ENCODE data around the gene MATCAP1. TPM values are rescaled to one million over a fixed set of nuclear protein-coding genes. Genes with fewer than 3 reads are reported as not detected.

Gene MATCAP1
- total RNA-seq, 6 experiments from 2014 or later = 3.5 to 13.8 (median 9.3) TPM

DNA sequence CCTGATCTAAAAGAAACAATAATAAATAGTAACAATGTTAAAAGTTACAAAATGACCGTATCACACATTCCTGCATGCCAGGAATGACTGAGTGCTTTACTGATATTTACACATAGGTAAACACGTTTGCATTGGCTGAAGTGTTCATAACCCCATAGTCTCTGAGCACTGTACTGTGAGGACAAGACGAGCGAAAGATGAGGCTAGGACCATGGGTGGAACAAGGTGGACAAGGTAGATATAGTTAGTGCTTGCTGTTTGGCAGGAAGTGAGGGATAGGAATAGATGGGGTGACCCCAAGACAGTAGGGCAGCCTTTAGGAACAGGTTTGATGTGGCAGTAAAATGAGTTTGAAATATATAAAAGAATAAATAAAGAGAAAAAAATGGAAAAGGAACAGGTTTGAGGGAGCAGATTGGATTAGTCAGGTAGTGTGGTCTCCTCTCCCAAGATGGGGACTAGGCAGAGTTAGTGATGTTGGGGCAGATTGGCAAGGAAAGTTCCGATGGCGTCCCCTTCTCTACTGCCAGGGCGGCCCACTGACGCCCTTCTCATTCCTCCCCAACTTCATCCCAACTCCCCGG is 7.7 kb upstream of the MATCAP1 start:
- DNase-seq = no peak
- Histone ChIP-seq H3K4me1 (peaks cover 0 to 24% (median 6%) of the 10 kb centered on the region in 4 donors), H3K27me3 (no peaks in the 10 kb centered on the region), H3K9me3 (no peaks in the 10 kb centered on the region), H3K36me3 (peaks cover 0 to 25% (median 16%) of the 10 kb centered on the region in 4 donors), H3K27ac (no peak overlapping the region), H3K4me3 (peak overlapping the region in 2 of 3 donors; percentile 100)
- intact Hi-C loops (cut with DNase I) = no loop called here
- ATAC-seq = no peak
- 15% methylated on average over 9 of the region's 9 CpGs for WGBS (ENCODE audit: insufficient coverage, low coverage, low lambda C conversion rate, missing lambda C conversion rate)
- no peak for TF ChIP-seq POLR2A (IDR thresholded peaks at IDR 0.05)
- TF ChIP-seq, protein P1, sequence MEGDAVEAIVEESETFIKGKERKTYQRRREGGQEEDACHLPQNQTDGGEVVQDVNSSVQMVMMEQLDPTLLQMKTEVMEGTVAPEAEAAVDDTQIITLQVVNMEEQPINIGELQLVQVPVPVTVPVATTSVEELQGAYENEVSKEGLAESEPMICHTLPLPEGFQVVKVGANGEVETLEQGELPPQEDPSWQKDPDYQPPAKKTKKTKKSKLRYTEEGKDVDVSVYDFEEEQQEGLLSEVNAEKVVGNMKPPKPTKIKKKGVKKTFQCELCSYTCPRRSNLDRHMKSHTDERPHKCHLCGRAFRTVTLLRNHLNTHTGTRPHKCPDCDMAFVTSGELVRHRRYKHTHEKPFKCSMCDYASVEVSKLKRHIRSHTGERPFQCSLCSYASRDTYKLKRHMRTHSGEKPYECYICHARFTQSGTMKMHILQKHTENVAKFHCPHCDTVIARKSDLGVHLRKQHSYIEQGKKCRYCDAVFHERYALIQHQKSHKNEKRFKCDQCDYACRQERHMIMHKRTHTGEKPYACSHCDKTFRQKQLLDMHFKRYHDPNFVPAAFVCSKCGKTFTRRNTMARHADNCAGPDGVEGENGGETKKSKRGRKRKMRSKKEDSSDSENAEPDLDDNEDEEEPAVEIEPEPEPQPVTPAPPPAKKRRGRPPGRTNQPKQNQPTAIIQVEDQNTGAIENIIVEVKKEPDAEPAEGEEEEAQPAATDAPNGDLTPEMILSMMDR (IDR thresholded peaks at IDR 0.05) = no peak

DNA sequence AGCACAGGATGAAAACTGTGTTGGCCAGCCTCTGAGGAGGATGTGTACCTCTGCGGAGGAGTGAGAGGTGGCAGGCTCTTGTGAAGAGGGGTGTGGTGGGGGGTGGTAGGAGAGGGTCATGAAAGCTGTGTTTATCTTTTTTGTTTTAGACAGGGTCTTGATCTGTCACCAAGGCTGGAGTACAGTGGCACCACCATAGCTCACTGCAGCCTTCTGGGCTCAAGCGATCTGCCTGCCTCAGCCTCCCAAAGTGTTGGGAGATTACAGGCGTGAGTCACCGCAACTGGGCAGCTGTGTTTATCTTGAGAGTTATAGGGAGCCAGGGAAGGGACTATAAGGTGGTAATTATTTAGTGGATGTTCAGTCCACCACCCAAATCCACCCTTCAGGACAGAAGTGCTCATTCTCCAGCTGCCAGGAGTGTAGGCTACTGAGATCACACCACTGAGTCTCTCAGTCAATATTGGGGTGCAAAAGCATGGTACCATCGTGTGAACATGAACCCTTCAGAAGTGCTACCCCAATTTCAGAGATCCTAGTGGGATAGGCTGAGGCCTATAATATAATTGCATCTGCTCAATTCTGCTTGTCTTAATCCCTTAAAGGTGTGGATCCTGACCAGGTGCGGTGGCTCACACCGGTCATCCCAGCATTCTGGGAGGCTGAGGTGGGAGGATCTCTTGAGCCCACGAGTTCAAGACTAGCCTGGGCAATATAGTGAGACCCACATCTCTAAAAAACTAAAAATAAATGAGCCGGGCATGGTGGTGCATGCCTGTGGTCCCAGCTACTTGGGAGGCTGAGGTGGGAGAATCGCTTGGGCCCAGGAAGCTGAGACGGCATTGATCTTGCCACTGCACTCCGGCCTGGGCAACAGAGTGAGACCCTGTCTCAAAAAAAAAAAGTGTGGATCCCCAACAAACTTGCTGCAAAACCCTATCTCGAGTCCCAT is 7.0 kb upstream of the MATCAP1 start:
- DNase-seq = no peak
- peaks cover 0 to 25% (median 7%) of the 10 kb centered on the region in 4 donors for H3K4me1 ChIP-seq
- H3K27ac ChIP-seq = no peak overlapping the region
- 70% methylated on average over 8 of the region's 13 CpGs for WGBS (ENCODE audit: insufficient coverage, low coverage, low lambda C conversion rate, missing lambda C conversion rate)
- no peaks in the 10 kb centered on the region for H3K9me3 ChIP-seq
- H3K4me3 ChIP-seq = no peak overlapping the region
- ATAC-seq = no peak
- peaks cover 0 to 17% (median 11%) of the 10 kb centered on the region in 4 donors for H3K36me3 ChIP-seq
- H3K27me3 ChIP-seq = no peaks in the 10 kb centered on the region
- intact Hi-C loops (cut with DNase I) = no loop called here
- TF ChIP-seq, protein P1 (IDR thresholded peaks at IDR 0.05) = no peak
- no peak for TF ChIP-seq POLR2A (IDR thresholded peaks at IDR 0.05)

DNA sequence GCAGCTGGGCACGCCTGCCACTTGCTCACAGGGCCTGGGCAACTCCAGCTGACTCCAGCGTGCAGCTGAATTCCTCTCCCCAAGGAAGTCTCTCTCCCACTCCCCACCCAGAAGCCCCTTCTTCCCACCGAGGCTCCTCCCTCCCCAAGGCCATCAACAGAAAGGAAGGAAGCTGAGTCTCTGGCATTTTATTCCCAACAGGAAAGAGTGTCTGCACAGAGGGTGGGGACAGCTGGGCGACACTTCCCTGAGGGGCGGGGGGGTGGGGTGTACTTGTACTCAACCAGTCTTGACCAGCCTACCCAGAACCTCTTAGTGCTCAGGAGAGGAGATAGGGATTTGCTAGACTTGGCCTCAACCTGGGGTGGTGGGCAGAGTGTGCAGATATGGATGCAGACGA is 6.3 kb upstream of the MATCAP1 start, which contains the start of gene EXOC3L1:
EXOC3L1 (minus strand) TSS at position 96 of the 400 bp plus-strand sequence. CDS start 460 bp downstream, outside the sequence.
- Histone ChIP-seq H3K4me3 (peak within 1 kb of the TSS in 2 of 3 donors; percentile 2 to 21), H3K27ac (no peak within 1 kb of the TSS), H3K27me3 (no peaks in the 10 kb centered on the region), H3K9me3 (no peaks in the 10 kb centered on the region), H3K36me3 (peaks cover 0 to 10% (median 6%) of the 10 kb centered on the region in 4 donors), H3K4me1 (peaks cover 0 to 32% (median 10%) of the 10 kb centered on the region in 4 donors)
- TF ChIP-seq, protein P1 (IDR thresholded peaks at IDR 0.05) = no peak
- TF ChIP-seq POLR2A (IDR thresholded peaks at IDR 0.05) = no peak
- DNase-seq (no peak), ATAC-seq (no peak)
- 58% methylated on average over 6 of the region's 6 CpGs for WGBS (ENCODE audit: insufficient coverage, low coverage, low lambda C conversion rate, missing lambda C conversion rate)
- intact Hi-C loops (cut with DNase I) = no loop called here

DNA sequence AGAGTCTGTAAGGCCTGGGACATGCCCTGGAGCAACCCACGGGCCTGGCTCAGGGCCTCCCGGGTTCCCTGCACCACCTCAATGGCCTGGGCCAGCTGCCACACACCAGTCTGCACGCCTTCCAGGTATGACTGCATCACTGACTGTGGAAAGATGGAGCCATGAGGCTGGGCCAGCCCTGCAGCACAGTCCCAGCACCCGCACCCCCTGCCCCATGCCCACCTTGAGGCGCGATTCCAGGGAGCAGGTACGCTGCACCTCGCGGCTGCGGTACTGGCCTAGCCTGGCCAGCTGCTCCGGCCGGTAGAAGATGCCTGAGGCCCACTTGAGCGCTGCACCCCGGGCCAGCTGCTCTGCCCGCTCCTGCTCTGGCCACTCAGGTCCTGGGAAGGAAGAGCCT is 5.0 kb upstream of the MATCAP1 start:
- no peak for TF ChIP-seq POLR2A (IDR thresholded peaks at IDR 0.05)
- TF ChIP-seq, protein P1 (IDR thresholded peaks at IDR 0.05) = no peak
- Histone ChIP-seq H3K9me3 (no peaks in the 10 kb centered on the region), H3K4me1 (peaks cover 0 to 37% (median 16%) of the 10 kb centered on the region in 4 donors), H3K4me3 (no peak overlapping the region), H3K36me3 (no peaks in the 10 kb centered on the region), H3K27me3 (no peaks in the 10 kb centered on the region), H3K27ac (no peak overlapping the region)
- ATAC-seq (no peak), DNase-seq (no peak)
- WGBS (ENCODE audit: insufficient coverage, low coverage, low lambda C conversion rate, missing lambda C conversion rate) = no CpG with 5 or more reads among the region's 15 CpGs
- intact Hi-C loops (cut with DNase I) = no loop called here
